ENCODE data around the gene EXOC6B.
A peak's percentile ranks its signal among the peaks of the same experiment; 100 is the strongest.

Gene EXOC6B

GRCh38 chr2:72133721-72134407 lies 692.0 kb downstream of the EXOC6B start:
- Mint-ChIP-seq H3K27me3 (peaks cover 4 to 60% of the 10 kb centered on the region in 2 donors), H3K27ac (no peak overlapping the region), H3K4me1 (ENCODE audit: low read depth in 2 of 2) (peaks cover 4 to 6% of the 10 kb centered on the region in 2 donors), H3K4me3 (no peak overlapping the region), H3K9me3 (no peaks in the 10 kb centered on the region), H3K36me3 (ENCODE audit: insufficient read depth) (peaks cover 3% of the 10 kb centered on the region)
- ATAC-seq (replicated peaks) (no peak), DNase-seq (no peak)

GRCh38 chr2:72132981-72133720 lies 692.7 kb downstream of the EXOC6B start:
- Mint-ChIP-seq H3K27me3 (peaks cover 4 to 60% of the 10 kb centered on the region in 2 donors), H3K9me3 (no peaks in the 10 kb centered on the region), H3K4me1 (ENCODE audit: low read depth in 2 of 2) (peaks cover 4 to 6% of the 10 kb centered on the region in 2 donors), H3K27ac (no peak overlapping the region), H3K36me3 (ENCODE audit: insufficient read depth) (peaks cover 3% of the 10 kb centered on the region), H3K4me3 (no peak overlapping the region)
- ATAC-seq (replicated peaks) (no peak), DNase-seq (no peak)

- no peak overlapping the region for H3K4me3 Mint-ChIP-seq
- H3K9me3 Mint-ChIP-seq, result no peaks in the 10 kb centered on the region
- peaks cover 0 to 2% of the 10 kb centered on the region in 2 donors for H3K4me1 Mint-ChIP-seq (ENCODE audit: low read depth in 2 of 2)
- peak overlapping the region in 1 of 2 donors; percentile 41 for H3K27ac Mint-ChIP-seq
- ATAC-seq (replicated peaks) (no peak), DNase-seq (no peak)
- H3K36me3 Mint-ChIP-seq (ENCODE audit: insufficient read depth), result no peaks in the 10 kb centered on the region
- H3K27me3 Mint-ChIP-seq, result peaks cover 4 to 59% of the 10 kb centered on the region in 2 donors
Measured at GRCh38 chr2:72131916-72132841, 693.7 kb downstream of the EXOC6B start.

GRCh38 chr2:72131371-72131891 lies 694.4 kb downstream of the EXOC6B start:
- Mint-ChIP-seq H3K36me3 (ENCODE audit: insufficient read depth) (no peaks in the 10 kb centered on the region), H3K4me1 (ENCODE audit: low read depth in 2 of 2) (no peaks in the 10 kb centered on the region), H3K4me3 (no peak overlapping the region), H3K27me3 (peaks cover 5 to 63% of the 10 kb centered on the region in 2 donors), H3K27ac (peak overlapping the region in 1 of 2 donors; percentile 41), H3K9me3 (no peaks in the 10 kb centered on the region)
- no peak for ATAC-seq (replicated peaks)
- no peak for DNase-seq

GRCh38 chr2:72130659-72131360 lies 695.0 kb downstream of the EXOC6B start:
- Mint-ChIP-seq H3K9me3 (peaks cover 0 to 2% of the 10 kb centered on the region in 2 donors), H3K27ac (no peak overlapping the region)

GRCh38 chr2:72129681-72130340 lies 696.0 kb downstream of the EXOC6B start:
- no peak for DNase-seq
- Mint-ChIP-seq H3K27me3 (peaks cover 8 to 59% of the 10 kb centered on the region in 2 donors), H3K27ac (no peak overlapping the region), H3K36me3 (ENCODE audit: insufficient read depth) (no peaks in the 10 kb centered on the region), H3K4me3 (no peak overlapping the region), H3K9me3 (peaks cover 0 to 2% of the 10 kb centered on the region in 2 donors), H3K4me1 (ENCODE audit: low read depth in 2 of 2) (no peaks in the 10 kb centered on the region)
- ATAC-seq (replicated peaks), result no peak

More at GRCh38 chr2:72130659-72131360, 695.0 kb downstream of the EXOC6B start:
- DNase-seq (no peak), ATAC-seq (replicated peaks) (no peak)
- Mint-ChIP-seq H3K36me3 (ENCODE audit: insufficient read depth) (no peaks in the 10 kb centered on the region), H3K4me1 (ENCODE audit: low read depth in 2 of 2) (no peaks in the 10 kb centered on the region), H3K4me3 (no peak overlapping the region), H3K27me3 (peaks cover 8 to 69% of the 10 kb centered on the region in 2 donors)

- Mint-ChIP-seq H3K9me3 (peaks cover 0 to 2% of the 10 kb centered on the region in 2 donors), H3K27ac (no peak overlapping the region), H3K36me3 (ENCODE audit: insufficient read depth) (no peaks in the 10 kb centered on the region), H3K4me1 (ENCODE audit: low read depth in 2 of 2) (no peaks in the 10 kb centered on the region), H3K27me3 (peaks cover 8 to 65% of the 10 kb centered on the region in 2 donors), H3K4me3 (no peak overlapping the region)
- ATAC-seq (replicated peaks) (no peak), DNase-seq (no peak)
Measured at GRCh38 chr2:72128843-72129227, 697.0 kb downstream of the EXOC6B start.

- ATAC-seq (replicated peaks), result no peak
- peaks cover 0 to 2% of the 10 kb centered on the region in 2 donors for H3K9me3 Mint-ChIP-seq
- no peaks in the 10 kb centered on the region for H3K4me1 Mint-ChIP-seq (ENCODE audit: low read depth in 2 of 2)
- H3K27me3 Mint-ChIP-seq, result peaks cover 8 to 59% of the 10 kb centered on the region in 2 donors
- H3K4me3 Mint-ChIP-seq, result no peak overlapping the region
- H3K36me3 Mint-ChIP-seq (ENCODE audit: insufficient read depth), result no peaks in the 10 kb centered on the region
- no peak for DNase-seq
- H3K27ac Mint-ChIP-seq, result no peak overlapping the region
Measured at GRCh38 chr2:72128059-72128842, 697.6 kb downstream of the EXOC6B start.

- DNase-seq (no peak), ATAC-seq (replicated peaks) (no peak)
- no peaks in the 10 kb centered on the region for H3K36me3 Mint-ChIP-seq (ENCODE audit: insufficient read depth)
- no peaks in the 10 kb centered on the region for H3K4me1 Mint-ChIP-seq (ENCODE audit: low read depth in 2 of 2)
- H3K9me3 Mint-ChIP-seq, result peaks cover 0 to 2% of the 10 kb centered on the region in 2 donors
- H3K27ac Mint-ChIP-seq, result no peak overlapping the region
- peaks cover 9 to 52% of the 10 kb centered on the region in 2 donors for H3K27me3 Mint-ChIP-seq
- H3K4me3 Mint-ChIP-seq, result no peak overlapping the region
Measured at GRCh38 chr2:72127401-72128058, 698.3 kb downstream of the EXOC6B start.

GRCh38 chr2:72126186-72127100 lies 699.4 kb downstream of the EXOC6B start:
- ATAC-seq (replicated peaks) (no peak), DNase-seq (no peak)
- H3K36me3 Mint-ChIP-seq (ENCODE audit: insufficient read depth), result no peaks in the 10 kb centered on the region
- peaks cover 15 to 50% of the 10 kb centered on the region in 2 donors for H3K27me3 Mint-ChIP-seq
- no peak overlapping the region for H3K4me3 Mint-ChIP-seq
- no peaks in the 10 kb centered on the region for H3K4me1 Mint-ChIP-seq (ENCODE audit: low read depth in 2 of 2)
- H3K9me3 Mint-ChIP-seq, result peaks cover 0 to 2% of the 10 kb centered on the region in 2 donors
- H3K27ac Mint-ChIP-seq, result peak overlapping the region in 1 of 2 donors; percentile 30

All from effector memory CD8-positive, alpha-beta T cell (primary cell).